Eye (tissue), 1 donor: ENCODE results near the gene LIFR.

Experiments
- DNase-seq: peaks from one replicate; pipeline ENCODE4 v3.0.0-alpha.2; 2015

Gene LIFR

DNA sequence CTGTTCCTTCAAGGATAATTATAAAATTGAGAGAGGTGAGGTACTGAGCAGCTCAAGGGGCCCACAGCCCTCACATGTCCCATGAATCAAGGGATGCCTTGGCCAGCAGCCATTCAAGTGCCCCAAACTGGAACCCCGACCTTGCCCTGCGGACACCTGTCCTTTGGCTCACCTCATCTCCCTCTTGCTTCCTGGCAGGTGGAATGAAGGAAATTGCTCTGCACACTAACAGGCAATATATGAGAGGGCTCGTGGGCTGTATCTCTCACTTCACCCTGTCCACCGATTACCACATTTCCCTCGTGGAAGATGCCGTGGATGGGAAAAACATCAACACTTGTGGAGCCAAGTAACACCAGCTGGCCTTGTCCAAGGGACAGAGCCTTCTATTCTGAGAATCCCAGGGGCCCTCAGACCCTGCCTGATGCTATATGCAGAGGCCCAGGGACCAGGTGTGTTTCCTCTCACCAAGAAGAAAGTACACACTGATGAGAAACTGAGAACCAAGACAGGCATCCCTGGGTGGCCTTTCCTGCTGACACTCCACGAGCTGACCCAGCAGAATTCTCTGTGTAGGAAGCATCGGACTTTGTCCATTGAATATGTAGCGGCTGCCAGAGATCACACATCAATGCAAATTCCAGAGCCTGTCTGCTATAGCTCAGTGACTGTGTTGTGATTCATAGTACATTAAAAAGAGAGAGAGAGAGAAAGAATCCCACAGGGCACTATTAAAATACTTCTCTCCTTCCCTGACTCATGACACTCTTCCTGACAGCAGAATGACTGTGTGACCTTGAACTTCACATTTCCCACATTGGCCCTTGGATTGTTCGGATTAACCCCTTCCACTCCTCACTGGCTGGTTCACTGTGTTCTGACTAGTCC is 92.6 kb downstream of the LIFR start:
- peak; percentile 62 for DNase-seq

GRCh38 chr5:38462976-38463633 is 93.3 kb downstream of the LIFR start:
- no peak for DNase-seq

DNA sequence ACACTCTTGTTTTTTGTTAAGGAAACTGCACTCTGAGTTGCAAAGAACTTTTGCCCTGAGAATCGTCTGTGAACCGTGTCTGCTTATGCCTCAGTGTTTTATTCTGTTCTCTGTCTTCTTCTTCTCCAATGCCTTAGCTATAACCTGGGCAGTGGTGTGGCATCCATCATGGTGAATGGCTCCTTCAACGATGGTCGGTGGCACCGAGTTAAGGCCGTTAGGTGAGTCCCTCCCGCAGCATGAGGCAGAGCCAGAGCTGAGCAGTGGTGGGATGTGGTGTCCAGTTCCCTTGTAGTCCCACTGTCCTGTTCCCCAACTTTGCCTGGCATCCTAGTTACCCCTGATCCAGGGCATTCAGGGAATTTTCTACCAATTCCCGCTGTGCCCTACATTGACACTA is 98.3 kb downstream of the LIFR start:
- no peak for DNase-seq

GRCh38 chr5:38456657-38457399 is 99.6 kb downstream of the LIFR start:
- no peak for DNase-seq

DNA sequence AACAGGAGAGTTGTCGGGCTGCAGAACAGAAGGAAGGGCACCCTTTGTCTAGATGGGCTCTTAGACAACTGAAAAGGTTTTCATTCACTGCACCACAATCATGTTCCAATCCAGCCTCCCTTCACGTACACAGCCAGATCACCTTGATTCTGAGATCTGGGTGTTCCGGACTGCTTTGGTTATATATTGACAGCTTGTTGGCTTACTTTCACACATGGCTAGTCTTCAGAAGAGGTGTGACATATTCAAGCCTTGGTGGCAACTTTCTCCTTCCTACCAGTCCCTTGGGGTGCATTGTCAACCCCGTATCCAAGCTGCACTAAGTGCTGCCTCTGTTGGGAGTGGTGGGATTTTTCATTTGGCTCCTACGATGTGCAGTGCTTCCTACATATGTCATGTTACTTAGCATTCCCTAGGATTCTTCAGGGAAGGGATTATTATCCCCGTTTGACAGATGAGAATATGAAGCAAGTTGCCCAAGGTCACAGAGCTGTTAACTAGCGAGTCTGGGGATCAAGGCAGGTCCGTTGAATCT is 100.6 kb downstream of the LIFR start:
- no peak for DNase-seq

DNA sequence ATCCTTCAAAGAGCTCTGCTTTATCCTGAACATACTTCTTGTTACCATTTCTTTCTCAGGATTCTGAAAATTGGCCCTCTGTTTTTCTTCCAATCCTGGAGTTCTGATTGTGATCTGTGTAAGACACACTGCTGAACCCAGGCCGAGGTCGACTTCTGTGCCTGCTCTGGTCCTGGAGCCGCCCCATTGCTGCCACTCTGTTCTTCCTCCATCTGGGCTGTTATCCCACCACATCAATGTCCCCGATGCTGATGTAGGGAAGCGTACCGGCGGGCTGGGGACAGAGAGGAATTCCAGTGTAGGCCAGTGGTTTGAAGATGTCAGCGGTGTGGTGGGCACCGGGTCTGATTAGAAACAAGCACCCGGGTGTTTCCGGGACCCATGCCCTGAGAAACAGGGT is 102.5 kb downstream of the LIFR start:
- DNase-seq = no peak

- no peak for DNase-seq
These were observed 102.9 kb downstream of the LIFR start for GRCh38 chr5:38453506-38453905.

- no peak for DNase-seq
These were observed 104.2 kb downstream of the LIFR start for GRCh38 chr5:38452201-38452600.

DNA sequence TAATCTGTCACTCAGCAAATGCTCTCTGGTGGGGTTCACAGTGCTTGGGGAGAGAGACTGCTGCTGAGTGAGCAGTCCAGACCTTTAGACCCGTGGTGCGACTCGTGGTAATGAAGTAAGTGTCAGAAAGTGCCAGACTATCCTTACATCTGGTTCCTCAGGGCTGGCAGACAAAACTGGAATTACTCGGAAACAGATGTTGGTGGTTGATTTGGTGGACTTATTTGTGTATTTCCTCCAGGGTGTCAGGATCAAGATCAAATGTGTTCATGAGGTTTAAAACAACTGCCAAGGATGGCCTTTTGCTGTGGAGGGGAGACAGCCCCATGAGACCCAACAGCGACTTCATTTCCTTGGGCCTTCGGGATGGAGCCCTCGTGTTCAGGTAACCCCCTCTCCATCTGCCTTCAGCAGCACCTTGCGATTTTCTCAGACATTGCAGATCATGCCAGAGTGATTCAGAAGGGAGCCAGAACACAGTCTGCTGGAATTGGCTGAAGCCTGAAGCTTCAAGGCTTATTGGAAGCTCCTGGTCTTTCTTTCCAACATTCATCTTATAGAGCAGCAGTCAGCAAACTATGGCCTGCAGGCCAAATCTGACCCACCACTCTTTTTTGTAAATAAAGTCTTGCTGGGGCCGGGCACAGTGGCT is 105.2 kb downstream of the LIFR start:
- no peak for DNase-seq

DNA sequence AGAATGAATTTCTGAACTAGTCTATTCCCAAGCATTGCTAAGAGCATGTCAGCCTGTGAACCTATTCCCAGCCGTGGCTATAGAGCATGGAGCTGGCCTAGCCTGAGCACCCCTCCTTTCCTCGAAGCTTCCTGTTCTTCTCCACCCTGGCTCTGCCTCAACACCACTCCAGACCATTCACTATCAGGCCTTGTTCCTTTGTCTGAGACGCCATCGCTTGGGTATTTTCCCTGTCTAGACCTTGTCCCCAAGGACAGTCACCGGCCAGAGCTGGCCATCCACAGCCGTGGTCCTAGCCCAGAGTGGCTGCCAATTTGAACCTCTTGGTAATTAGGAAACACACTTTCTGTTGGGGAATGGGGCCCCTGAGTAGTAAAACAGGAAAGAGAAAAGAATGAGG is 105.8 kb downstream of the LIFR start:
- DNase-seq = no peak

DNA sequence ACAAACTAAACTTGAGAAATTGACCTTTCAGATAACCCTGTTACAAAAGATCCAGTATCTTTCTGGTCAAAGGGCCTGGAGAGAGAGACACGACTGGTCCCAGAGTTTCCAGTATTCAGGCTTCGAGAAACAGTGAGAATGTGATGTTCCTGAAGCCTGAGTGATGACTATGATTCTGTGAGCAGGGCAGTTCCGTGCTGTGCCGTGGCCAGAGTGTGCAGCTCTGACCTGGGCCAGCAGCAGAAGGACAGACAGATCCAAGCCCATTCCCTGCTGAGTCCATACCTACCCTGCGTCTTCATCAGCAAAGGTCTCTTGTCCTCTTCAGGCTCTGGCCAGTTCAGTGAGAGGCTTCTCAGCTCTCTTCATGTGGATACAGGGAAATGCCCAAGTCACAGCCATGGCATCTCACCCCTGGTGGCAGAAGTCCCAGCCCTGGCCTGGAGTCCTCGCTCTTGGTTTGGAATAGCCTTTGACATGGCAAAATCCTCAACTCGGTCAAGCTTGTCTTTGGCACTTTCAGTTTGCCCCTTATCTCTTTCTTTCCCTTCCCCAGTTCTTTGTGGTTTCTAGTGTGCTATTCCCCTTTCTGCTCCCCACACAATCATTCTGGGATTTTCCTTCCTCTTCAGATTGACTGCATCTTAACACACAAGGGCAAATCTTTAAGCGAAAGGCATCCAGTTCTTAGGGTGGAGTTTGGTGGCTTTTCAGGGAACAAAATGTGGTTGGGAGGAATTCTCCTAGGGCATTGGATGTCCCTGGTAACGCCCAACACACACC is 107.7 kb downstream of the LIFR start:
- DNase-seq = no peak

DNA sequence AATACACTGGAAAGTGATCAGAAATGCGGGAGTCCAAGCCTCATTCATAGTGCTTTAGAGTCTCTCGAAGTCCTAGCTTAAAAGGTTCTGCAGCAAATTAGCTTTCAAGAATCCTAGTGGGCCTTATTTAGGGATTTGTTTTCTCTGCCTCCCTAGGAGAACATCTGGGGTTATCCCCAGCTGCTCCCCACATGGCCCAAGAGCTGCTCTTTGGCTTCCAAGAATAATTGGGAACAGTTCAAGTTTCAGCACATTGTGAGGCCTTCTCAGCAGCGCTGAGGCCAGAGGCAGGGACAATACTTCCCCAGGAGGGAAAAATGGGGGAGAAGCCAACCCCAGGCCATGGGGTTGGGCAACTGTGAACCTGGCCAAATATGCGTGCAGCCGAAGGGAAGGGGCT is 108.7 kb downstream of the LIFR start:
- DNase-seq = peak; percentile 54

- no peak for DNase-seq
These were observed 109.4 kb downstream of the LIFR start for GRCh38 chr5:38447056-38447455.

- no peak for DNase-seq
These were observed 110.4 kb downstream of the LIFR start for GRCh38 chr5:38446029-38446522.

DNA sequence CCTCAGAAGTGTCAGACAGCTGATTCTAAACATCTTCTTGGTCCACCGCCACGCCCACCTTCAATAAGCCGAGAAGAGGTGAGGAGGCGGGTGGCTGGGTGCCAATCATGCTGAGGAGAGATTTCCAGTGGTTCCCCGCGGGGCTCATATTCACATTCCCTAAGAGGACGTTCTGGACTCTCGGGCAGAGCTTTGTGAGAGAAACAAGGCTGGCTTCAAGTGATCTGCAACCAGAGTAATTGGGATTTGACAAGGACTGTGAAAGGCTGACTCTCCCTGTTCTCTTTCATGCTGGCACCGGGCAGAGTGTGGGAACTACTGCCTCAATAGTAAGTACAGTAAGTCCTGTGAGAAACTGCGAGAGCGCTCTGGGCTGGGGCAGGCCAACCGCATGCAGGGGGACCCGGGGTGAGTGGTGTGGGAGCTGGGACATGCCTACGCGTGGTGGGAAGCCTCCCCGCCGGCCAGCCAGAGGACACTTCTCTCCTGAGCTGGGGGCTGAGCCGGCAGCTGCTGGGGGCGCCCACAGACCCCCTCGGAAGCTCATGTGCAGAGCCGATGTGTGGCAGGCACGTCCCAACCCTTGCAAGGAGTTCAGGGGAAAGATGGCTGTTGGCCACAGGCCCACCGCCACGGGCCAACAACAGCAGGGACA is 110.9 kb downstream of the LIFR start:
- DNase-seq = no peak

DNA sequence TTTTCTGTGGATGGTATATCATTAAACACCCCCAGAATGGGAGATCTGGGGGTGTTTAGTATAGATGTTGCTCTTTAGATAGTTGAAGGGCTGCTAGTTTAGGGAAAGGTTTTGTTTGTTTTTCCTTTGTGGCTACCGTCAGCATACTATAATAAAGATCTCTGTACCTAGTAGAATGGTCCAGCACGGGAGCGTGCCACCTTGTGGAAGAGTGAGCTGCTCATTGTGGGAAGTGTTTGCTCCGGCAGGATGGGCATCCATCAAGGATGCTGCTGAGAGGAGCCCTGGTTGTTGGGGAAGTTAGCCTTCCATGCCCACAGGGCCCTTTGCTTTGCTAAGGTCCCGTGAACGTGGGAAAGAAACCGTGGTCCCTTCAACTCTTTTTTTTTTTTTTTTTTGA is 113.1 kb downstream of the LIFR start:
- no peak for DNase-seq

- DNase-seq = no peak
These were observed 114.2 kb downstream of the LIFR start for GRCh38 chr5:38442247-38442573.

DNA sequence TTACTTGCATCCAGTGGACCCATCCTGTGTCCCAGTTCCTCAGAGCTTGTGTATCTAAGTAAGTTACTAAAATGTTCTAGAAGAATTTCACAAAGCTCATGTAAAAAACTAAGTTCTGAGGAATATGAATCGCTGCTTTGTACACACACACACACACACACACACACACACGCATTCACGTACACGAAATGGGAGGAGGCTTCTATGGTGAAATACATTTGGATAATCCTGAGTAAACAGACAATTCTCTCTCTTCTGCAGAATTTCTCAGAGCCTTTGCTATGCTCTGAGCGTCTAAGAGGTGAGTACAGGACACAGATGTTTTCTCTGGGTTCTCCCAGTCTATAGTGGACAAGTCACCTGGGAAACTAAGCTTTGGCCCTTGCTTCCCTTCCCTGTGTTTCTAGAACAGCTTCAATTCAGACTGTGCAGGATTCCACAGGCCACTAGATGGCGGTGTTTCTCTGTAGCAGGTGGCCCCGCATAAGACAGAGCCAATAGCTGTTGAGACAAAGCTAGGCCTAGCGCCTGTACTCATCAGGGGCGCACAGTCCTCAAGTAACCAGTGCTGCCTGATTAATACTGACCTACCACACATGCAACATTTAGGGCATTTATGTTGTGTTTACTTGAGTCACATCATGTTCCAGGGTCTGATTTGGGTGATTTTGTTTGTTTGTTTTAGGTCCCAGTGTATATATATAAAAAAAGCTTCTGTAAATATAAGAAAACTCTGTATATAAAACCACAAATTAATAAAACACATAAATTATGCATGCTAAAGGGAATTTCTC is 114.8 kb downstream of the LIFR start:
- DNase-seq = peak; percentile 98

DNA sequence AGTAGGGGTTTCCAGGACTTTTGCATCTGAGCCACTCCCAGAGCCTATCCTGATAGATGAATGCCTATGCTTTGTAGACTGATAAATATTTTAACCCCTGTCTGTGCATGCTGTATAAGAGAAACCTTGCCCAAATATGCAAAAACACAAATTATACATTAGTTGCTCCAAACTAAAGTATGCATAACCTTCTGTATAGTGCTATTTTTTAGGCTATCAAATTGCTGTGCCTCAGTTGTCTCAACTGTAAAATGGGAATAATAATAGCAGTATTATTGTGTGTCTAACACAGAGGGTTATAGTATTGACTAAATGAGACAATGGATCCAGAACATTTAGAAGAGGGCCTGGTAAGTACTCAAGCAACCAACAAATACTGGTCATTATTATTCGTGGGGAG is 117.7 kb downstream of the LIFR start:
- DNase-seq = no peak

DNA sequence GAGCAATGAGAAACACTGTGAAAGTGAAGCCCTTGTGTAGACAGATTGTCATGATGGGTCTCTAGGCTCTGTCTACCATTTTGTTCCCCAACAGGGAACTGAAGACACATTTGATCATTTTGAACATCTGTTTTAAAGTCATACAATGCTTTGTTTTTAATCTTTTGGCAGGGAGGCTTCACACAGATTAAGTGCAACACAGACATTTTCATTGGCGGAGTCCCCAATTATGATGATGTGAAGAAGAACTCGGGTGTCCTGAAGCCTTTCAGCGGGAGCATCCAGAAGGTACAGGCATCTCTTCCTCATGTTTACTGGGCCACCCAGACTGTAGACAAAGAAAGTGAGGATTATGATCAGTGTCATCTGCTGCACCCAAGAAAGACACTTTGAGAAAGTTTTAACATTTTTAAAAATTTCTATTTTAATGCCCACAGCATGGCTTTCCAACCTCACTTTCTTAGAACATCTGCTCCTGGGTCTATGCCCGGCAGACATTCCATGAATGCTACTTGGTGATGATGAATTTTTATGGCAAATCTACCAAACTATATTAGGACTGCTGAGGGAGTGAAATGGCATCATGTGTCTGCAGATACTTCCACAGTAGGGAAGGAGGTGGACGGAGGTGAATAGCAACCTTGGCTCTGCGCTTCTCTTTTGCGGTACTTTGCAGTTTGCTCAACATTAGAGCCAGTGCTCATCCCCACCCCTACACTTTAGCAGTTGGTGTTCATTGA is 121.3 kb downstream of the LIFR start:
- DNase-seq = no peak
